GM19467 (cell line): ENCODE measurements around the gene ERI3.

ENCODE experiments used
- ATAC-seq: cut with Tn5 transposase; IDR thresholded peaks from one replicate; pipeline ENCODE4 v1.9.1; 2021; ENCODE audit warnings: mild to moderate bottlenecking, moderate library complexity; ENCODE audit not compliant: unreplicated experiment

ERI3 gene

DNA sequence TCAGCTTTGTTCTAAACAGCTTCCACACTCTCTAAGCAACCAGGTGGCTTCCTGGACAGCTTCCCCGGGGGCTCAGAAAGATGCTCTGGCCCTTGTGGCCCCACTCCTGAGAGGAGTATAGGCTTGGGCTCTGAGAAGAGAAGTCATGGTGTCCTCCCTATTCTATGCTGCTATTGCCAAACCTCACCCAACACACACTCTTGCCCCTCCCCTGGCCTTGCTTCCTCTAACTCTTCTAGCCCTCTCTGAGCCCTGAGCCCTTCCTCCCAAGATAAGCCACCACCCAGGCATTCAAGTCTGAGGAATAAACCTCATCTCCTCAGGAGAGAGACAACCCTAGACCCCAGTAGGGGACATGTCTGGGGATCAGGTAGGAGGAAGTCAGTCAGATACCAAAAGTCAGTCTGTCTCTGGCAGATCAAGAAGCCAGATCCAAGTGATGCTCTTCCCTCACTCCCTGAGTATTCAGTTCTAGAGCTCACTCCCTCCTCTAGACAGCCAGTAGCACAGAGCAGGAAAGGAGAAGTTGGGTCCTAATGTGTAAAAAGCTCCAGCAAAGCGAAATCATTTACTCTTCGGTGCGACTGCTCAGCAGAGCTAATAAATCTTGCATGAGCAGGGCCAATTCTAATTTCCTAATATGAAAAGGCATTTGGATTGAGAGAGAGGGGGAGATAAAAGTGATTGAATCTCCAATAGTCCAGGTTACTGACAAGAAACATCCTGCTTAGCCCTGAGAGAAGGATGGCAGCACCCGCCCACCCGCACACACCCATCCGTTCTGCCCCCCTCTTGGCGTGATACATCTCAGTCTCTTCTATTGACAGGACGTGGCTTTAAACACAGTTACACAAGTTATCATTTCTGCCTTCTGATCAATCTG, 91.2 kb downstream of the ERI3 start:
- ATAC-seq: no peak

GRCh38 chr1:44262816-44263567, 92.1 kb downstream of the ERI3 start:
- no peak for ATAC-seq

GRCh38 chr1:44262414-44262813, 92.6 kb downstream of the ERI3 start:
- no peak for ATAC-seq

DNA sequence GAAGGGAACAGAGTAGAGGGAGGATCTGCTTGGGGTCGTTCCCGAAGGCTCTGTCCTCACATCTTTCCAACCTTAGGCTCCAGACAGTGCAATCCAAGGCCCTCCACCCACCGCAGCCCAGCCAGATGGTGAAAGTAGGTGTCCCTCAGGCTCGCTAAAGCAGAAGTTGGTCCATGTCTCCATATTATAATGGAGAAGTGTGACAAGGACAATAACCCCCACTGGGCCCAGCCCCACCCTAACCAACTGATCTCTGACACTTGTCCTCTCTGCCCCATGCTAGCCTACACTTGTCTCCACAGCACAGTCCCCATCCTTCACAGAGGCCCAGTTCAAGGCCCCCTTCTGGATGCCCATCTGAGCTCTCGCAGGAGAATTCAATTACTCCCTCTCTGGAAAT, 93.1 kb downstream of the ERI3 start:
- no peak for ATAC-seq

DNA sequence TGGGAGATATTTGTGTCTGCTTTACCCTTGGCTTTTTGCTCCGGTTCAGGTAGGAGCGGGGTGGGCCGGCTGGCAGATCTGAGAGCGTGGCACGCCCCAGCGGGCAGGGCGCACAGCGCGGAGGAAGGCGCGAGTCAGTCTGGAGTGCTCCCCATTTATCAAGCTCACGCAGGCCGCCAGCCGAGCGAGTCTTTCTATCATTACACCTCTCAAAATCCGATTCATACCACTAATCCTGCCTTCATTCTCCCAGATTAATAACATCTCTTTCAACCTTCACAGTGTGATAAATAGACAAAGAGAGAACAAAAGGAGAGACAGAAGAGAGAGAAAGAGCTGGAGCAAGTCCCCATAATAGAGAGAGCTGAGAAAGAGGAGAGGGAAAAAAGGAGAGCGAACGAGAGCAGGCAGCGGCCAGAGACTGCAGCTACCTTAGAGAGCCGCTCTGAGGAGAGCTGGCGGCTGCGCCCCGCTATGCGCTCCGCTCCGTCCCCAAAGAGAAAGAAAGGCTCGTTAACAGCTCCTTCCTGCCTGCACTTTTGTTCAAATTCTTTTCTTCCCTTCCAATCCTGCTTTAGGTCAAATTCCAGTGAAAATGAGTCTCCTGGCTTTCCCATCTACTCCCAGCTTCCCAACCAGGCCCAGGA, 93.8 kb downstream of the ERI3 start:
- no peak for ATAC-seq

DNA sequence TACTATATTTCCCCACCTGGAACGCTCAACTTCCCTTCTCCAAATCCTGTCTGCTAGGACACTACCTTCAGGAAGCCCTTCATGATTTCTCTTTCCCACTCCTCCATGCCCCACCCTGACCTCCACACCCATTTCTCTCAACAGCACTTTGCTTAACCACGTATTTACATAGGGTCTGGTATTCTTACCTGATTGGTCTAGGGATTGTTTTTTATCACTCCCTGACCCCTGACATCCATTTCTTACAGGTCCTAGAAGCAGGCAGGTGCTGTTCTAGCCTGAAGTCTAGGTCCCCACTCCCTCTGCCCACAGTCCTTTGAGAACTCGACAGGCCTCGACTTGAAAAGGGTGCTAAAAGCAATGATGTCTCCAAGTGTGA, 94.3 kb downstream of the ERI3 start:
- ATAC-seq: no peak

GRCh38 chr1:44259090-44259489, 96.0 kb downstream of the ERI3 start:
- no peak for ATAC-seq

DNA sequence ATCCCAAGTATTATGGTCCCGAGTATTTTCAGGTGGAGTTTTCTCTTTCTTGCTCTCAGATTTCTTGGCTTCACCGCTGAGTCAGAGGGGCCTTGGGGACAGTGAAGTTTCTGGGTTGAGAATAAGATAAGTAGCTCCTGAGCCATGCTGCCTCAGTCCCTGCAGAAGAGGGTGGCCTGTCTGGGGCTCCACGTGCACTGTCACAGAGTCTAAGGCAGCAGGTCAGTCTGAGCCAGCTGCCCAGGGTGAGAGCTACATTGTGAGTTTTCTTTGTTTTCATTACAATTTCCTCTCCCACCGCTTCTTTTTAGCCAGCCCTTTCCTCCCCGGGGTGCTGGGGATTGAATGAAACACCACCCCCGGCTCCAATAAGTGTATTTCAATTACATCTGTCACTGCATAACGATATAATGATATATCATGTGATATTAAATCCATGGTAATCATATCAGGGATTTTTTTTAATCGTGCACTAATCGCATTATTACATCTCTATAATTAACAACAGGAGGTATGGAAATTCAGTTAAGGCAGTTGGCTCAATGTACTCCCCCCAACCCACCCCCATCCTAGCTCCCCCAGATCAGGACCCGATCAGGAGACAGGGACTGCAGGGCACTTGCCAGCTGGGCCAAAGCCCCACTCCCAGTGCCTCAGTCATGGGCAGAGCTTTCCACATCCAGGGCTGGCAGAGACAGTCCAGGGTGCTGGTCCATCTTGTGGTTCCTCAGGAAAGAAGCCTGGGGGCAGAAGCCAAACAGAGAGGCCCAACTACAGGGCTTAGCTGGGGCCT, 98.1 kb downstream of the ERI3 start:
- no peak for ATAC-seq

DNA sequence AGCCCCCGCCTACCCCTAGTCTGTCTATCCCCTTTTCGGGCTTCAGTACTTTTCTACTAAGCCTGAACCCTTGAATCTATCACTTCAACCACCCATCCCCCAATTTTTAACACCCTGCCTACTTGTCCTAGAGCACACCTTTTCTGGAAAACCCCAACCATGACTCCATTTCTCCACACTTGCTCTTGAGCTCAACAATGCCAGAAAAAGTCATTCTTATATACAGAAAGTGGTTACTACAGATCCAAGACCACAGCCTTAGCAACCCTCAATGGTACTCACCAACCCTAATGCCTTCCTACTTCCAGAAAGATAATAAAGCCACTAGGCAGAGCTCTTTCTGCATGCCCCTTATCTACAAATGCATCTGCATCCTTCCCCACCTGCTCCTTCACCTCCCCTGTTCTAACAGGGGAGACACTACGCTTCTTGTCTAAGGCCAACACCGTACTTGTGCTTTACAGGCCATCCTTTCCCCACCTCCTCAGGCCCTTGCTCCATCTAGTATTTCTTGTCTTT, 100.6 kb downstream of the ERI3 start:
- no peak for ATAC-seq

DNA sequence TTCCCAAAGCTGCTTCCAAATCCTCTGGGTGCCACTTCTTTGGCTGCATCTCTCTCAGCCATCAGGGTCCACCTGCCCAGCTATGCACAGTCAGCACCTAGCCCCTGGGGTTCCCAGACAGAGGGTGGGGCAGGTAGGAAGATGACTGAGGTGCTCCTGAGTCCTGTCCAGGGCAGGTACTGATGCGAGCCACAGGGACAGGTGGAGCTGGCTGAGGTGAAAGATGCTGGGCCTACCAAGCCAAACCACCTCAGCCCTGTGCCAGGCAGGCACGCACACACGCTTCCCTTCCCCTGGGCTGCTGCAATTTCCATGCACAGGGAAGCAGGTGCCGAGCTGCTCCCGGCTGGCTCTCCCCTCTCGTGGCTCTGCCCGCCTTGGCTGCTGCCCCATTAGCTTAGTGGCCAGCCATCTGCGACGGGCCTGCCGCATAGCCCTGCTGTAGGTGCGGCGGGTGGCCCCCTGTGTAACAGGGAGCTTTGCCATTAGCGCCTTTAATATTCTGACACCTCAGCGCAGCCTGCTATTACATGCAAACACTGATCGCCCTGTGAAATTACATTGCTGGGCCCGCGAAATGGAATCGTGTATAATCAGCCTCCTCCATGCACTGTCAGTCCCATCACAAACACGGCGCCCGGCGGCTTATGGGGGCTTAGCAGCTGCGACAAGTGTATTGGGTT, 102.9 kb downstream of the ERI3 start:
- no peak for ATAC-seq

DNA sequence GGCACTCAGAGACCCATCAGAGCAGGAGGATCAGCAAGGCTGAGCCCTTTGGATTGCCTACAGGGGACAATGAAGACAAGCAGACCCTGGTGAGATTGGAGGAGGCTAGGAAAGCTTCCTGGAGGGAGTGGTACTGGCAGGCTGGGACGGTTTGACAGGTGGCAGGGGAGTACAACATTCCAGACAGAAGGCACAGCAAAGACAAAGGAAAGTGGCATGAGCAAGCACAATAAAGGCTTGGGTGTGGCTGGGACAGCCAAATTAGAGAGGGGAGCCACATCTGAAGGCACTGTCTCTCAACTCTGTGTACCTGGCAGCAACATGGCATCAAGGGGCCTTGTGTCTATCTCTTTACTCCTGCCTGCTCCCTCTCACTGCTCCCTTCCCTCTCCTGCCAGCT, 103.6 kb downstream of the ERI3 start:
- no peak for ATAC-seq

GRCh38 chr1:44250068-44250781, 104.8 kb downstream of the ERI3 start:
- no peak for ATAC-seq

DNA sequence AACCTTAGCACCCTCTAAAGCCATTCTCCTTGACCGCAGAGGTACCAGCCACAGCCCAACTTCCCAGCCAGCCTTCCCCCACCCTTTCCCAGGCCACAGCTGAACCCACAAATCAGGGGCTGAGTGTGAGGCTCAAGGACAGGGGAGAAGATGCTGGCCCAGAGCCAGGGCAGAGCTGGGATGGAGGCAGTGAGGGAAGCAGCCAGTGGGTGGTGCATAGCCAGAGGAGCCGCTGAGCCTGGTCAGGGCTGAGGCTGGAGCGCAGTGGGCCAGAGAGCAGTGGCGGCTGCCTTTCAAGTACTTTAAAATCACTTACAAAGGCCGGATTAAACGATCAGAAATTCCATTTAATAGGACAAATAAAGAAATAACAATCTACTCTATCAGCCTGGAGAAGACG, 105.5 kb downstream of the ERI3 start:
- no peak for ATAC-seq

GRCh38 chr1:44246806-44247205, 108.3 kb downstream of the ERI3 start:
- ATAC-seq: no peak

- no peak for ATAC-seq
Observed at GRCh38 chr1:44244986-44245385, 110.1 kb downstream of the ERI3 start.

- ATAC-seq: no peak
Observed at GRCh38 chr1:44243782-44244495, 111.1 kb downstream of the ERI3 start.

- ATAC-seq: no peak
Observed at GRCh38 chr1:44242746-44243145, 112.3 kb downstream of the ERI3 start.

DNA sequence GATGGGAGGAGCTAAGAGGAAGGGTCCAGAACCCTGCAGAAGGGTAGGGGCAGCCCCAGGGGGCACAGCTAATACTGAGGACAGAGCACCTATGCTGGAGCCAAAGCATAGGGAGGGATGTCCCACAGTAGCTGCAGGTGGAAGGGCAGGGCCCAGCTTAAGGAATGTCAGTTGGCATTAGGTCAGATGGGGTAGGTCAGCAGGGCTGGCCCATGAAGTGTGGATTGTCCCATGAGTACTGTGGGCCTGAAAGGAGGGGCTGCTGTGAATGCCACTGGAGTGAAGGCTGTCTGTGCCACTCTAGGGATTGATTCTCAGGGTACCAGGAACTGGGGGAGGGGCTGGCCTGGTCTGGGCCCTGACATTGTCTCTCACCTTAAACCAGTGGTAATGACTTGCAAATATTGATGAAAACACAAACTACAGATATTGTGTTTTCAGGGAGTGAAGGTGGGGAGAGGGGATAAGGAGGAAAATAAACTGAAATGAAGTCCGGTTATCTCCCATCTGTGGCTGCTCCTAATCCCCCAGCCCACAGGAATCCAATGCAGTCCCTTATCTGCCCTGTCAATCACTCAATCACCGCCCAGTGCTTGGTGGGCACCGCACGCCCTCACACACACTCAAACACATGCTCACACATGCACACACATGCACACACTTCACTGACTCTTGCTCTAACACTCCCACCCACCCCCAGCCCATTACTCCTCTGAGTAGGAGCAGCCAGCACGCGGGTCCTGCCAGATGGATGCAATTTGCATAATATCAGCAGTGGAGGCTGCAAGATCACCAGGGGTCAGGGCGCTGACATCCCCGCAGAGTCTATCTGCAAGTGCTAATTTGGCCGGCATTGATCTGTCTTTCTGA, 114.0 kb downstream of the ERI3 start:
- no peak for ATAC-seq
